ENCODE measurements around the gene DBR1.

DBR1 gene

GRCh38 chr3:138119423-138119766 is 55.3 kb downstream of the DBR1 start:
- DNase-seq = no peak

GRCh38 chr3:138118612-138119422 is 55.9 kb downstream of the DBR1 start:
- DNase-seq = peak; percentile 78

GRCh38 chr3:138114988-138115971 is 59.4 kb downstream of the DBR1 start, which contains the start of gene DZIP1L:
Gene DZIP1L (minus strand): TSS chr3:138115608. CDS start chr3:138103971, 11,637 bp downstream.
- DNase-seq = peak; percentile 89

- peak; percentile 35 for DNase-seq
These were observed 60.2 kb downstream of the DBR1 start for GRCh38 chr3:138114431-138114918.

DNA sequence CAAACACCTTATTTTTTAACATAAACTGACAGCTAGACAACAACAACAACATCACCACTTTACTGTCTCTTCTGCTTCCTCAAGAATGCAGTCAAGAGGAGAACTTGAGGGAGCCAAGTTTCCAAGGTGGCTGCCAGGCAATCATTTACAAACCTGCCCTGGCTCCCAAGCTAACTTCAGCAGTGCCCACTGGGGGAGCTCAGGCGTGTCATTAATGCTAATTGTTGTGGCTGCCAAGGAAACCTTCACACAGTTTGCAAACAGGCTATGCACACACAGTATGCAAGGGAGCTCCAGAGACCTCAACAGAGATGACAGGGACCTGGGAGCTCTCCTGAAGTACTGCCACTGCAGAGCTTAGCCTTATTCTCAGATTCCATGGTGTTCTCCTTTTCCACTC is 61.4 kb downstream of the DBR1 start:
- no peak for DNase-seq

GRCh38 chr3:138112362-138112761 is 62.4 kb downstream of the DBR1 start:
- no peak for DNase-seq
